ENCODE results near the gene CACNB2. TPM values are rescaled to one million over a fixed set of nuclear protein-coding genes. Genes with fewer than 3 reads are reported as not detected.
"Not testable (repeated sequence)": the region's sequence is repeated elsewhere in the genome, so short reads cannot be mapped to it uniquely, and the experiment has no call there.

The CACNB2 gene
- total RNA-seq, 2 donors from 2014 or later = 5.5 to 17.4 TPM

- Histone ChIP-seq H3K27ac (no peak overlapping the region), H3K36me3 (no peaks in the 10 kb centered on the region), H3K9me3 (no peaks in the 10 kb centered on the region), H3K4me1 (replicated peaks) (no peaks in the 10 kb centered on the region), H3K4me3 (no peak overlapping the region), H3K27me3 (replicated peaks; ENCODE audit: insufficient read depth) (no peaks in the 10 kb centered on the region)
- 95% methylated on average over 6 of the region's 6 CpGs for WGBS
- intact Hi-C loops (cut with DNase I) = no loop called here
- DNase-seq (ENCODE audit: low spot score) = no peak
- TF ChIP-seq CTCF (IDR thresholded peaks at IDR 0.05) (no peak), POLR2AphosphoS5 (IDR thresholded peaks at IDR 0.05) (no peak), POLR2A (IDR thresholded peaks at IDR 0.05) (no peak)
Observed at GRCh38 chr10:18563003-18563726, 422.9 kb downstream of the CACNB2 start.

- 97% methylated on average over 5 of the region's 5 CpGs for WGBS
Observed at GRCh38 chr10:18565006-18565405, 424.8 kb downstream of the CACNB2 start.

GRCh38 chr10:18566177-18566576 is 426.0 kb downstream of the CACNB2 start:
- H3K27ac ChIP-seq = no peak overlapping the region
- H3K27me3 ChIP-seq (replicated peaks; ENCODE audit: insufficient read depth) = no peaks in the 10 kb centered on the region
- intact Hi-C loops (cut with DNase I) = no loop called here
- WGBS = 78% methylated on average over 4 of the region's 4 CpGs
- H3K4me1 ChIP-seq (replicated peaks) = no peaks in the 10 kb centered on the region
- DNase-seq (ENCODE audit: low spot score) = no peak
- no peak for TF ChIP-seq POLR2A (IDR thresholded peaks at IDR 0.05)
- no peak for TF ChIP-seq POLR2AphosphoS5 (IDR thresholded peaks at IDR 0.05)
- no peak for TF ChIP-seq CTCF (IDR thresholded peaks at IDR 0.05)
- H3K4me3 ChIP-seq = no peak overlapping the region
- no peaks in the 10 kb centered on the region for H3K9me3 ChIP-seq
- no peaks in the 10 kb centered on the region for H3K36me3 ChIP-seq

More at GRCh38 chr10:18565006-18565405, 424.8 kb downstream of the CACNB2 start:
- H3K9me3 ChIP-seq = no peaks in the 10 kb centered on the region
- H3K4me3 ChIP-seq = no peak overlapping the region
- no peaks in the 10 kb centered on the region for H3K4me1 ChIP-seq (replicated peaks)
- no peaks in the 10 kb centered on the region for H3K36me3 ChIP-seq
- intact Hi-C loops (cut with DNase I) = no loop called here
- DNase-seq (ENCODE audit: low spot score) = no peak
- H3K27me3 ChIP-seq (replicated peaks; ENCODE audit: insufficient read depth) = no peaks in the 10 kb centered on the region
- H3K27ac ChIP-seq = no peak overlapping the region
- TF ChIP-seq POLR2A (IDR thresholded peaks at IDR 0.05) (no peak), POLR2AphosphoS5 (IDR thresholded peaks at IDR 0.05) (no peak), CTCF (IDR thresholded peaks at IDR 0.05) (no peak)

DNA sequence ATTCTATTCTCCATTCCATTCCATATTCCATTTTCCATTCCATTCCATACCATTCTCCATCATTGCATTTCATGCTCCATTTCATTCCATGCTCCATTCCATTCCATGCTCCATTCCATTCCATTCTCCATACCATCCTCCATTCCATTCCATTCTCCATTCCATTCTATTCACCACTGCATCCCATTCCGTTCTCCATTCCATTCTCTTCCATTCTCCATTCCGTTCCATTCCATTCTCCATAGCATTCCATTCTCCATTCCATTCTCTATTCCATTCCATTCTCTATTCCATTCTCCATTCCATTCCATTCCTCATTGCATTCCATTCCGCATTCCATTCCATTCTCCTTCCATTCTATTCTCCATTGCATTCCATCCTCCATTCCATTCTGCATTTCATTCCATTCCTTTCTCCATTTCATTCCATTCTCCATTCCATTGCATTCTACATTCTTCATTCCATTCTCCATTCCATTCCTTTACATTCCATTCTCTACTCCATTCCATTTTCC is 427.2 kb downstream of the CACNB2 start:
- Histone ChIP-seq H3K36me3 (no peaks in the 10 kb centered on the region), H3K27me3 (replicated peaks; ENCODE audit: insufficient read depth) (no peaks in the 10 kb centered on the region), H3K9me3 (no peaks in the 10 kb centered on the region), H3K27ac (no peak overlapping the region), H3K4me3 (no peak overlapping the region), H3K4me1 (replicated peaks) (no peaks in the 10 kb centered on the region)
- intact Hi-C loops (cut with DNase I) = no loop called here
- WGBS = 97% methylated on average over 3 of the region's 3 CpGs
- TF ChIP-seq POLR2A (IDR thresholded peaks at IDR 0.05) = no peak
- no peak for TF ChIP-seq CTCF (IDR thresholded peaks at IDR 0.05)
- TF ChIP-seq POLR2AphosphoS5 (IDR thresholded peaks at IDR 0.05) = no peak
- no peak for DNase-seq (ENCODE audit: low spot score)

DNA sequence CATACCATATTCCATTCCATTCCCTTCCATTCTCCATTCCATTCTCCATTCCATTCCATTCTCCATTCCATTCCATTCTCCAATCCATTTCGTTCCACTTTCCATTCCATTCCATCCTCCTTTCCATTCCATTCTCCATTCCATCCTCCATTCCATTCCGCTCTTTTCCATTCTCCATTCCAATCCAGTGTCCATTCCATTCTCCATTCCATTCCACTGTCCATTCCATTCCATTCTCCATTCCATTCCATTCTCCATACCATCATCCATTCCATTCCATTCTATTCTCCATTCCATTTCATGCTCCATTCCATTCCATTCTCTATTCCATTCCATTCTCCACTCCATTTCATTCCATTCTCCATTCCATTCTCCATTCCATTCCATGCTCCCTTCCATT is 430.2 kb downstream of the CACNB2 start:
- WGBS = 98% methylated on average over 2 of the region's 2 CpGs
- H3K27ac ChIP-seq; H3K9me3 ChIP-seq; H3K4me1 ChIP-seq (replicated peaks); H3K27me3 ChIP-seq (replicated peaks; ENCODE audit: insufficient read depth); H3K4me3 ChIP-seq; H3K36me3 ChIP-seq; DNase-seq (ENCODE audit: low spot score); intact Hi-C loops (cut with DNase I): not testable (repeated sequence)

Data from prostate gland (tissue), 2 donors.